Ammon's horn (tissue), 1 donor: ENCODE measurements around the gene MAP4K2.

Experiments used
- DNase-seq: peaks from one replicate; pipeline ENCODE4 v3.0.0-alpha.2; 2016; ENCODE audit warnings: low spot score

The MAP4K2 gene

DNA sequence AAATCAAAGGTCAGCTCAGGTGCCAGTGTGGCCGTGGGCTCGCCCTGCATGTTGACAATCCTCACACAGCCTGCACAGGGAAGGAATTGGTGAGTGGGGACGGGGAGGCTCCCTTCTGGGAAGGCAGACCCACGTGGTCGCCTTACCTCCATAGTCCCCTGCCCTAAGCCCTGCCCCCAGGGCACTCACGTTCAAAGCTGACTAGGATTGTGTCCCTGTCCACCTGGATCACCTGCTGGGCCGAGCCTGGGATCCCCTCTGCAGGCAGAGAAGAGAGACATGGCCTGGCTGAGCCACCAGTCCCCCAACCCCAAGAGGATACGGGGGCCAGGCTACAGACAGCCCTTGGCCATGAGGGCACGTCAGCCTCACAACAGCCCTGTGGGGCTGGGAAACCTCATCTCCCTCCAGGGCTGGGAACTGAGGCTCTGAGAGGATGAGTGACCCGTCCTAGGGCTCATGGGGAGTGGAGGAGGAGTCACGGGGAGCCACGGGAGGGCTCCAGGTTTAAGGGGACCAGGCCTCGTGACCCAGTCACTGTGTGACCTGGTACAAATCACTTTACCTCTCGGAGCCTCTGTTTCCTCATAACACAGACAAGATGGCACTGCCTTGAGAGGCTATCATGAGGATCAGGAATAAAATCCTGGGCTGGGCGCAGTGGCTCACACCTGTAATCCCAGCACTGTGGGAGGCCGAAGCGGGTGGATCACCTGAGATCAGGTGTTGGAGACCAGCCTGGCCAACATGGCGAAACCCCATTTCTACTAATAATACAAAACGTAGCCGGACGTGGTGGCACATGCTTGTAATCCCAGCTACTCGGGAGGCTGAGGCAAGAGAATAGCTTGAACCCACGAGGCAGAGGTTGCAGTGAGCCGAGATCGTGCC is 12.6 kb downstream of the MAP4K2 start:
- no peak for DNase-seq

DNA sequence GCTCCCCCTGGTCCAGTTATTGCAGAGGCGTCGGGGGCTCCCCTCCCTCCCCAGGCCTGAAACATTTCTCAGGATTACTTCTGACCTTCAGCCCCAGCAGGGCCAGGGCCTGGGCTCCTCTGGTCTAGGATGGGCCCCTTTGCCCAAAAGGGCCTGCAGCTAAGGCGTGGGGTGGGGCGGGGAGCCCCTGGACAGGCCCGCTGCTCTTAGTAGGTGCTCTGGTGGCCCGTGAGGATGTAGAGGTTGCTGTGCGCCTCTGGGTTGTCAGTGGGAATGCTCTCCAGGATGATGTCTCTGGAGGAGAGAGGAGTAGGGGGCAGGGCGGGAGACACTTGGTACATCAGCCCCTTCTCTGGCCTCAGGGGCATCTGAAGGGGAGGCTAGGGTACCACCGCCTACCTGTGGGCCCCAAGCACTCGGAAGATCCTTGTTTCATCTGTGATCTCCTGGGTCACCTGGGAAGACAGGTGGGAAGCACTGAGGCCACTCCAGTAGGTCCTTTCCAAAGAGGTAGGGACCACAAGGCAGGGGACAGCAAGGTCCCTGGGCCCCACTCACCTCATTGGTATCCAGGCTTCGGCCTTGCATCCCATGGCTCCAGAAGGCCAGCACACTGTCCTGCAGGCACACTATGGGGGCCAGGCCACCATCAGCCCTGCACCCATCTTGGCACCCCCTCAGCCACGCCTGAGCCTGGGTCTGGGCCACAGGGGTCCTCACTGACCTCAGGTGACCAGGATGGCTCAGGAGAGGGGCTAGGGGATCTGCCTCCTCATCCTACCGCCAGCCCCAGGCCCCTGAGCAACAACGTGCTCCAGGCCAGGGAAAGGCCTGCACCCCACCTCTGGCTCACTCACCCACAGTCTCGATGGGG is 13.4 kb downstream of the MAP4K2 start:
- no peak for DNase-seq

DNA sequence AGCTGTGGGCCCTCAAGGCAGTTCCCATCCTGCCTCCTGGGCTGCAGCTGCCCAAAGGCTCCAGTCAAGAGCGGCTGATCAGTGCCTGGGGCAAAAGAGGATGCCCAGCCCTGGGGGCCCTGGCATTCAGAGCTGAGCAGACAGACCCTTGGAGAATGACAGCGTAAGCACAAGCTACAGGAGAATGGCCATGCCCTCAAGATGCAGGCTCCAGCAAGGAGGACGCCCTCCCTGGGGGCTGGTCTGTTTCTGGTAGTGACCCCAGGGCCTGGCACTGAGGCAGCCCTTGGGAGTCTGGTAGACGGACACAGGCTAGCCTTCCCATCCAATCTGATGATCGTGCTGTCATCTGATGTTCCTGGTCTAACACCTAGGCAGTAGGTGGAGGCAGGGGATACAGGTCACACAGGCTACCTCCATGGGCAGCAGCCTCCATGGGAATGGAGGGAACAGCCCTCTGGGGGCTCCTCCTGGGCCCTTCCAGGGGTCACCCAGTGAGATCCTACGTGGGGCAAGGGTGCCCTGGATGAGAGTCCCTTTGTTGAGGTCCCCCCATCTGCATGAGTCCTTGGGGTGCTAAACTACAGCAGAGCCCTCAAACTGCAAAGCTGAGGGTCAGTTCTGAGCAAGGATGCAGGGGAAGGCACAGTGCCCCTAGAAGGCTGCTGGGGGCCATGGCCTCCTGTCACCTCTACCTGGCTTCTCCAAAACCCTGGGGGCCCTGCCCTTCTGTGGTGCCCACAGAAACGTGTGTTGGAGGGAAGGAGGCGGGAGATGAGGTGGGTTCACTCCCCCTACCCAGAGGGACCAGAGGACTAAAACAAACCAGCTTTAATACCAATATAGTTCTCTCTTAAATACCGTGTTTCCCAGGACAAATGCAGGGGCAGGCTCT is 14.4 kb downstream of the MAP4K2 start:
- DNase-seq = no peak

- DNase-seq = peak; percentile 59
Observed at GRCh38 chr11:64787526-64788320, 15.3 kb downstream of the MAP4K2 start.

GRCh38 chr11:64786308-64786707 is 16.7 kb downstream of the MAP4K2 start:
- no peak for DNase-seq

DNA sequence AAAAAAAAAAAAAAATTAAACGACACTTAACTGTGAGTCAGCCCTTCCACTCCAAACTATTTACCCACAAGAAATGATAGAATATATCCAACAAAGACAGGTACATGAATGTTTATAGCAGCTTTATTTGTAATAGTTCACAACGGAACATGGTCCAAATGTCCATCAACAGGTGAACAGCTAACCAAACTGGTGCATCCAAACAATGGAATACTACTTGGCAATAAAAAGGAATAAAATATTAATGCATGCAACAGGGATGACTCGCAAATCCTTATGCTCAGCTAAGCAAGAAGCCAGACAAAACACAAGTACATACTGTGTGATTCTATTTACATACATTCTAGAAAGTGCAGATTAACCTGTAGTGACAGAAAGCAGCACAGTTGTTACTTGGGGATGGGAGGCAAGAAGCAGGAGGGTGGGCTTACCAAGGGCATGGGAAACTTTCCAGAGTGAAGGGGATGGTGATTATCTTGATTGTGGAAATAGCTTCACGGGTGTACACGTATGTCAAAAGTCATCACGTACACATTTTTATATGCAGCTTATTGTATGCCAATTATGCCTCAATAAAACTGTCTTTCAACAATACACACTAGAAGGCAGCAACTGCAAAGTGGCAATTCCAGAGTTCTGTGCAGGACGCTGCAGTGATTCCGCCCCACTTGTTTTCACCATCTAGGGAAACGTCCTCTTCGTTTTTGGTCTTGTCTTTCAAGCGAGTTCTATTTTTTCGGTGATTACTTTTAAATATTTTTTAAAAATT is 18.0 kb downstream of the MAP4K2 start:
- DNase-seq = no peak

- peak; percentile 100 for DNase-seq
Observed at GRCh38 chr11:64778473-64779298, 24.3 kb downstream of the MAP4K2 start, which contains the start of gene SF1. SF1 (minus strand) TSS chr11:64778542; CDS start chr11:64778392, 150 bp downstream.

DNA sequence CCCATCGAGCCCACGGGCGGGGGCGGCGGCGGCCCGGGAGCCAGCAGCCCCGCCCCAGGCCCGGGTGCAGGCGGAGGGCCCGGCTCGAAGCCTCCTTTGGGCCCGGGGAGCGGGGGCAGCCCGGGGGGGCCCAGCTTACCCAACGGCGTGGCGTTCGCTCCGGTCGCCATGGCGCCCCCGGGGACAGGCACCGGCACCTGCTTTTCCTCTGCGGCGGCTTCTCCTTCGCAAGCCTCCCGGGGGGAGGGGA is 24.9 kb downstream of the MAP4K2 start:
- DNase-seq = no peak

DNA sequence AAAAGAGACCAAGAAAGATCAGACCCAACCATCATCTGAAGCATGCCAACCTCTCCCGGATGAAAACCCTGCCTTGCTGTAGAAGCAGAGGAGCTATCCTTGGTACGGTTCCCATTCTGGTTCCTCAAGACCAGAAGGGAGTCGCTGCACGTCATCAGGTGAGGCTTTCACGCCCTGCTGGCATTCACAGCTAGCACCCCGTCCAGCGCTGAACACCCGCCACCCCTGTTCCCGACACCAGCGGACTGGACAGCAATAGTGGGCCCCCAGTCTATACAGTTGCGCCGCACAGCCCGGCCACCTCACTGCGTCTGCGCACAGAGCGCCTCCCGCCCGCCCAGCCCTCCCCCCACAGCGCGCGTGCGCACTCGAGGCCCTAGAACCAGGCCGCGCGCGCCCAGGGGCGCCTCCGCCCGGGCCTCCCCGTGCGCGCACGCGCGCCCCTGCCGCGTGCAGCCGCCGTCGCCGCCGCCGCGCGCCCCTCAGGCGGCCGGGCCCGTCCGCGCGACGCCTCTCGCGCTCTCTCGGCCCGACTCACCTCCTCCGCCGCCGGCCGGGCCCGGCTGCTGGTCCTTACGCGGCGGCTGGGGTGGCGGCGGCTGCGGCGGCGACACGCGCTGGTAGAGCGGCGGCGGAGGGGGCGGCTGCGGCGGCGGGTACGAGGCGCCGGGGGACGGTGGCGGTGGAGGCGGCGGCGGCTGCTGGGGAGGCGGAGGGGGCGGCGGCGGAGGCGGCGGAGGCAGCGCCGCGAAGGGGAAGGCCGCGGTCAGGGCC is 25.4 kb downstream of the MAP4K2 start:
- peak; percentile 79 for DNase-seq

GRCh38 chr11:64776875-64777274 is 26.1 kb downstream of the MAP4K2 start:
- DNase-seq = no peak

DNA sequence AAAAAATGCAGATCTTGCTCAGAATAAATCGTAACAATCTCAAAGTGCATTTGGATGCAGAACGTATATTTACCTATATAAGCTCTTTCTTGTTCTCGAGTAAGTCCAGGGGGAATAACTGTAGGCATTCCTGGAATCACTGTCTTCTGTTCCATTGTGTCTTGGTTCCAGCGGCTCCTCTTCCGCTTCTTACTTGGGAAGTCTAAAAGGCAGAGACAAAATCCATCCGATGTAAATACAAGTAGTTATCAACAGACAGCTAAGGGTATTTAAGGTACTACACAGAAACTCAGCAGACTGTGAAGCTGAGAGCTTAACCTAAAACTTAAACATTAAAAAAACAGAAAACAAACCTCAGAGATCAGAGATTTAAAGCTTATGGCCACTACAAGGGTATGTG is 26.6 kb downstream of the MAP4K2 start:
- DNase-seq = no peak

DNA sequence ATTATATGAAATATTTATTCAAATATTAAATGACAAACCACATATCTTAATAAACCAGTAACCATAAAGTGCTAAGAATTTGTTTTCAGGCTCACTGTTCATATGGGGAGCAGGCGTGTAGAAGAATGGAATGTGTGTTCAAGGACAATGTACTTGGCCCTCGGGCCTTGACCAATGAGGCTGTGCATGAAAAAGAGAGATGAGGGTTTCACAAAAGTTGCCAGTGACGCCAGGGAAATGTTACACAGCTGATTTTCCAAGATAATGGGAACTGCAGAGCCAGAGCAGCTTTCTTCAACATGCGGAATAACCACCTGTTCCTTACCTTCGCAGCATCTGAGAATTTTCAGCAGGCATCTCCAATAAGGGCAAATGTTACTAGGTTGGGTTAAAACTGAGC is 28.9 kb downstream of the MAP4K2 start:
- DNase-seq = no peak

- no peak for DNase-seq
Observed at GRCh38 chr11:64772303-64773018, 30.6 kb downstream of the MAP4K2 start.

- DNase-seq = no peak
Observed at GRCh38 chr11:64771861-64772260, 31.2 kb downstream of the MAP4K2 start.

DNA sequence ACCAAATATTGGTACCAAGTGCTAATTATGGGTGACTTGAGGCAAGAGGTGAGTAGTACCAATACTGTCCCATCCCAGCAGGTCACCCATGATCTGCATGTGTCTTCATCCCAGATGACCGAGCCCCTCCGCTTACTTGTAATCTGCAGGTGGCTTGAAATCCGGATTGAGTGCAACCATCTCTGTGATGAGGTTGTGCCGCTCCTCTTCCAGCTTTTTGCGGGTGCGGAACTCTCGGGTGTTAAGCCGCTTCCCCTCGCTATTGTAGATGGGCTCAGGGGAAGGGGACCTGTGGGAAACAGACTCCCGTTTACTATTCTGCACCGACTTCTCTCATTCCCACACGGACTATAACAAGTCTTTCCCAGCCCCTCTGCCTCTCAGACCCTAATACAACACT is 32.9 kb downstream of the MAP4K2 start:
- DNase-seq = no peak

GRCh38 chr11:64769283-64769682 is 33.7 kb downstream of the MAP4K2 start:
- no peak for DNase-seq

- DNase-seq = no peak
Observed at GRCh38 chr11:64768300-64768694, 34.7 kb downstream of the MAP4K2 start.
